Measurements from ENCODE around the gene CDK9.

DNA sequence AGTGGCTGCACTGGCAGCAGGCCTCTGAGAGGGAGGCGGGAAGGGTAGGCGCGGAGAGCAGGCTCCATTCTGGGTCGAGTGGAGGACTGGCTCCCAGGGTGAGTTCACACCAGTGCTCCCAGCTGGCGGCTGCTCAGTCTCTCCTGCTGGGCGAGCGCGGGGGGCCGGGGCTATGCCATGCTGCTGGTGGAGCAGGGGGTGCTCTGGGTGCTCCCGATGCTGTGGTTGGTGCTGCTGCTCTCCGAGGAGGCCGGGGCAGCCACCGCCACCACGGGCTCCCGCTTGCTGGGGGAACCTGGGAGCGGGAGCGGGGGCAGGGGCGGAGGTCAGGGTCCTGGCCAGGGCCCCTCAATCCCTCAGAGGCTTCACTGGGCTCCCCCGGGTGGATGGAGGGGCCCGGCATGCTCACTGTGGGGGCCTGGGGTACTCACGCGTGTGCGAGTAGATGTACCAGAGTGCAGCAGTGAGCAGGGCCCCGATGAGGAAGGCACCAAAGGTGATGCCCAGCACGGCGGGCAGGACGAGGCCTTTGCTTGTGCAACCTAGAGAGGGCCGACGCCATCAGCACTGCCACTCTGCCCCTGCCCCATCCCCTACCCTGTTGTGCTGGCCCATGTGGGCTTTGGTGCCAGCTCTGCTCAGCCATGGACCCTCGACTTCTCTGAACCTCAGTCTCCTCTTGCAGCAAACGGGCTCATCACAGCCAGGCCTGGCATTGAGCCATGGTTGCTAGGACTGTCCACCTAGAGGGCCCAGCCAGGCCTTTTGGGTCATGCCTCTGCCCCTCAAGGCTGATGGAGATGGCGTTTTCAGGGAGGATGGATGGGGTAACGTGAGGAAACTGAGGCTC lies 29.9 kb downstream of the CDK9 start:
- TF ChIP-seq EZH2 (IDR thresholded peaks at IDR 0.05; ENCODE audit: low read length, unreplicated experiment): no peak
- TF ChIP-seq, protein P1, sequence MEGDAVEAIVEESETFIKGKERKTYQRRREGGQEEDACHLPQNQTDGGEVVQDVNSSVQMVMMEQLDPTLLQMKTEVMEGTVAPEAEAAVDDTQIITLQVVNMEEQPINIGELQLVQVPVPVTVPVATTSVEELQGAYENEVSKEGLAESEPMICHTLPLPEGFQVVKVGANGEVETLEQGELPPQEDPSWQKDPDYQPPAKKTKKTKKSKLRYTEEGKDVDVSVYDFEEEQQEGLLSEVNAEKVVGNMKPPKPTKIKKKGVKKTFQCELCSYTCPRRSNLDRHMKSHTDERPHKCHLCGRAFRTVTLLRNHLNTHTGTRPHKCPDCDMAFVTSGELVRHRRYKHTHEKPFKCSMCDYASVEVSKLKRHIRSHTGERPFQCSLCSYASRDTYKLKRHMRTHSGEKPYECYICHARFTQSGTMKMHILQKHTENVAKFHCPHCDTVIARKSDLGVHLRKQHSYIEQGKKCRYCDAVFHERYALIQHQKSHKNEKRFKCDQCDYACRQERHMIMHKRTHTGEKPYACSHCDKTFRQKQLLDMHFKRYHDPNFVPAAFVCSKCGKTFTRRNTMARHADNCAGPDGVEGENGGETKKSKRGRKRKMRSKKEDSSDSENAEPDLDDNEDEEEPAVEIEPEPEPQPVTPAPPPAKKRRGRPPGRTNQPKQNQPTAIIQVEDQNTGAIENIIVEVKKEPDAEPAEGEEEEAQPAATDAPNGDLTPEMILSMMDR (conservative IDR thresholded peaks at IDR 0.05; ENCODE audit: low read depth, low read length): no peak

Data from PC-3 (cell line).